GM21360 (cell line): ENCODE measurements around the gene WBP2NL.

Source experiments
- ATAC-seq: cut with Tn5 transposase; IDR thresholded peaks from one replicate; pipeline ENCODE4 v1.9.1; 2021; ENCODE audit warnings: mild to moderate bottlenecking, moderate library complexity; ENCODE audit not compliant: unreplicated experiment

Gene WBP2NL

DNA sequence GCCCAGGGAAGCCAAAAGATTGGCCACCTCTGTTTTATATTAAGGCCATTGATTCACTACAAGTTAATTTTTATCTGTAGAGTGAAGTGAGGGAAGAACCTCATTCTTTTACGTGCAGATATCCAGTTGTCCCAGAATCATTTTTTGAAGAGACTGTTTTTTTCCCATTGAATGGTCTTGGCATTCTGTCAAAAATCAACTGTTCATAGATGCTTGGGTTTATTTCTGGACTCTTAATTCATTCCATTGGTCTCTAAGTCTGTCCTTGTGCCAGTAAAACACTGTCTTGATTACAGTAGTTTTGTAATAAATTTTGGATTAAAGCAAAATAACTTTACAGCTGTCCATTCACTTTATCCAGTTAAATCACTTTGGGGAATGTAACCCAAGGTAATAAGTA, 26.8 kb downstream of the WBP2NL start:
- ATAC-seq: no peak

- ATAC-seq: no peak
Observed at GRCh38 chr22:42026705-42027104, 28.1 kb downstream of the WBP2NL start.

GRCh38 chr22:42033263-42034181, 34.9 kb downstream of the WBP2NL start:
- no peak for ATAC-seq

- ATAC-seq: no peak
Observed at GRCh38 chr22:42035256-42035655, 36.7 kb downstream of the WBP2NL start.

- ATAC-seq: no peak
Observed at GRCh38 chr22:42039271-42039670, 40.7 kb downstream of the WBP2NL start.

DNA sequence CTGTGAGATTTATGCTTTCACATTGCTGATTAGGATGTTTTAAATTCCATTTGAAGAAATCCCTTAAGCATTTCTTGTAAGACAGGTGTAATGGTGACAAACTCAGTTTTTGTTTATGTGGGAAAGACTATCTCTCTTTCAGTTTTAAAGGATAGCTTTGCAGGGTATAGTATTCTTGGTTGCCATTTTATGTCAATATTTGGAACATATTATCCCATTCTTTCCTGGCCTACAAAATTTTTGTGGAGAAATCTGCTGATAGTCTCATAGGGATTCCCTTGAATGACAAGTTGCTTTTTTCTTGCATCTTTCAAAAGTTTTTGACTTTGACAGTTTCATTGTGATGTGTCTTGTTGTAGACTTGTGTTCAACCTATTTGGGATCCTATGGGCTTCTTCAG, 43.2 kb downstream of the WBP2NL start:
- ATAC-seq: no peak

GRCh38 chr22:42050641-42051180, 52.1 kb downstream of the WBP2NL start:
- ATAC-seq: no peak

GRCh38 chr22:42052765-42053164, 54.2 kb downstream of the WBP2NL start:
- ATAC-seq: no peak

- ATAC-seq: no peak
Observed at GRCh38 chr22:42056757-42057511, 58.3 kb downstream of the WBP2NL start.

DNA sequence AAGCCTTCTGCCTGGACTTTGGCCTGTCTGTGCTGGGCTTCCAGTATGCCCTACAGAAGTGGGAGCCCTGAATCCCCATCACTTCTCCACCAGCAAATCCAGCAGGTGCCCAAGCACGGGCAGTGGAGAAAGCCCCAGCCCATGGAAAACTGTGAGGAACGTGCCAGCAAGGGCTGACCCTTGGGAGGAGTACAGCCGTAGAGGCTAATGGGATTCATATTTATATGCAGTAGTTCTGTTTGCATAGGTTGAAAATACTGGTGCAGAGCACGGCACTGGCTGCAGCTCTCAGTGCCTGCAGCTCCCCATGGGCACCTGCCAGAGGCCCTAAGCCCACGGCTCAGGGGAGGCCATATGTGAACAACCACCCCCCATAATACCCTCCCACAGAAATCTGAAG, 61.9 kb downstream of the WBP2NL start:
- no peak for ATAC-seq

GRCh38 chr22:42061041-42061440, 62.5 kb downstream of the WBP2NL start:
- no peak for ATAC-seq

DNA sequence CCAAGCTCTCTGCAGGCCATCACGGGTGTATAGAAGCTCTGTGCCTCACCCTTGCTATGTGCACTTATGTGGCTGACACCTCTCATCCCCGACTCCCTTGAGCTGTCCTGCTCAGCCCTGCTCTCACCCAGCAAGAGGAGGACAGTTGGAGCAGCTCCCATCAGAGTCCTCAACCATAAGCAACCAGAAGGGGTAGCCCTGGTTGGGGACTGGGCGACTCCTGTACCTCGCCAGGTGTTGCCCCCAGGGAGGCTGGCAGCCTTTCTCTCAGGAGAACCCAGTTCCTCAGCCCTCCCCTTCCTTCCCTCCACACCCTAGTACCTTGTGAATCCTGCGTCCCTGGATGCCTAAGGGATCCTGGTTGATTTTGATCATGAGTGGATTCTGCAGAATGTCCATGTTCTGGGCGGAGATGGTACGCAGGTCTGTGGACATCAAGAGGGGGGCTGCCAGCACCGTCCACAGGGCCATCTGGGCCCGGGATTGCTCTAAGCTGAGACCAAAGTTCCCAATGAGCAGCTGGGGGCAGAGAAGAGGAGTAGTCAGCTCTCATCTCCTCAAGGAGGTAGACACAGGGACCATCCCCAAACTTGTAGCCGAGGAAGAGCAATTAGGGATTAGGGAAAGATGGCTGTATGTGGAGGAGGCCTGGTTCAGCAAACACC, 64.0 kb downstream of the WBP2NL start:
- no peak for ATAC-seq

GRCh38 chr22:42064629-42065028, 66.0 kb downstream of the WBP2NL start:
- no peak for ATAC-seq

DNA sequence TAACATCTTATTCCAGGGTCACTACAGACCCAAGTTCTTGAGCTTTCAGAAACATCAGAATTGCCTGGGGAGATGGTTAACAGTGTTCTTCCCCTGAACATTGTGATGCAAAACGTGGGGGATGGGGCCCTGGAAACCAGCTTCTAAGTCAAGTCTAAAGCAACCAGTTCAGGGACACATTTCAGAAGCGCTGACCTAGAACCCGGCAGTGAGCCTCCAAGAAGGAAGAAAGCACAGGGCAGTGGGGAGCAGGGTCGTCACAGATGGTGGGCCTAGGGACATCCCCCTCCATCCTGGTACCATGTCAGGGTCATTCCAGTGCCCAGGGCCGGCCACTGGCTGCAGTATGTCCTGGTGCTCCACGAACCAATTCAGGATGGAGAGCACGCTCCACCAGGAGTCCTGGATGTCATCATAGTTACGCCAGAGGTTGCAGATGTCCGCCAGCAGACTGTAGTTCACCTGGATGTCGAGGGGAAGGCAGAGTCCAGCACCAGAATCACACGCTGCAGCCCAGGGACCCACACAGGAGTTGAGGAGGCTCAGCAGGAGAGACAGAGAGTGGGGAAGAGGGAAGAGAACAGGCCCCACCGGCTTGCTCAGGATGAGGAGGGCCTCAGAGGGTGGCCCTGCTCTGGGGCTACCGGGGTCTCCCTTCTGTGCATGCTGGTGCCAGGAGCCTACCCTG, 67.0 kb downstream of the WBP2NL start:
- no peak for ATAC-seq

DNA sequence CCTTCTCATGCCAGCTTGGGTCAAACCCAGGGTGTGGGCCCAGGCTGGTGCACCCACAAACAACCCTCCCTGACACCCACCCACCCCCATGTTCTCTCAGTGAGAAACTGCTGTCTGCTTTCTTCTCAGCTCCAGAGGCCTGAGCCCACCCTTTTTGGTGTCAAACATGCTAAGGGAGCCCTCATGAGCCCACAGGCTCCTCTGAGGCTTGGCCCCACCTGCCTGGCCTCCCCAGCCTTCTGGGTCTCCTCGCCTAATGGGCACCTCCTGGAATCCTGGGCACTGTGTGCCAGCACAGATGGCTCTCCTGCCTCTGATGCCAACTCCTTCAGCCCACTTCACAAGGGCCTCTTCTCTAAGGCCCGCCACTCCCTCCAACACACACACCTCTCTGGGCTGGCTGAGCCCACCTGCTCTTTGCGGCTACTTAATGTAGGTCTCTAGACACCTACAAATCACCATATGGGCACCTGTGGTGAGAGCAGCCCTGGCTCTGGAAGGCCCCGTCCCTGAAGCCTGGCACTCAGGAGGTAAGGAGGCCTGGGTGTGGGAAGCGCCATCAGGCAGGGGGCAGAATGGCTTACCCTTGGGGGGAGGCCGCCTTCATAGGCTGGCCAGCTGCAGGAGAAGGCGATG, 67.7 kb downstream of the WBP2NL start:
- ATAC-seq: no peak

GRCh38 chr22:42066937-42067336, 68.3 kb downstream of the WBP2NL start:
- ATAC-seq: no peak

DNA sequence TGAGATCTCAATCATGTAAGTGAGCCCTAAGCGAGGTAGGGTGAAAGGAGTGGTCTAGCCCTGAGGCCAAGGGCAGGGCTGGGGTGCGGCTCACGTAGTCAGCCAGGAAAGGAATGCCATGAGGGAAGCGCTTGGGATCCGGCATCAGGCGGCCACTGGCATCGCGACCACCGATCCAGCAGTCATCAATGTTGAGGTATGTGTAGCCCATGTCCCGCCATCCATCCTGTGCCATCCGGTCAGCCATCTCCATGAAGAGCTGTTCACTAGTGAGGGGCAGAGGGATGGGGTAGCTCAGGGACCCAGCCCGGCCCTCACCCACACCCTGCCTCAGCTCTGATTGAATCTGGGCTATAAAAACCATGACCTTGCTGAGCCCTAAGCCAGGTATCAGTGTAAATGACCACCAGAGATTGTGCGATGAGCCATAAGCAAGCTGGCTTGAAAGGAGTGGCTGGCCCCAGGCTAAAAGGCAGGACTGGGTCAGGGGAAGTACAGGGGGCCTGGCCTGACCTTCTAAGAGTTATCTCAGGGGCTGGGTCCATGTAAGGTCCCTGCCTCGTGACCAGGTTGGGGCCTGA, 69.2 kb downstream of the WBP2NL start:
- ATAC-seq: no peak

GRCh38 chr22:42068291-42068690, 69.7 kb downstream of the WBP2NL start:
- no peak for ATAC-seq

DNA sequence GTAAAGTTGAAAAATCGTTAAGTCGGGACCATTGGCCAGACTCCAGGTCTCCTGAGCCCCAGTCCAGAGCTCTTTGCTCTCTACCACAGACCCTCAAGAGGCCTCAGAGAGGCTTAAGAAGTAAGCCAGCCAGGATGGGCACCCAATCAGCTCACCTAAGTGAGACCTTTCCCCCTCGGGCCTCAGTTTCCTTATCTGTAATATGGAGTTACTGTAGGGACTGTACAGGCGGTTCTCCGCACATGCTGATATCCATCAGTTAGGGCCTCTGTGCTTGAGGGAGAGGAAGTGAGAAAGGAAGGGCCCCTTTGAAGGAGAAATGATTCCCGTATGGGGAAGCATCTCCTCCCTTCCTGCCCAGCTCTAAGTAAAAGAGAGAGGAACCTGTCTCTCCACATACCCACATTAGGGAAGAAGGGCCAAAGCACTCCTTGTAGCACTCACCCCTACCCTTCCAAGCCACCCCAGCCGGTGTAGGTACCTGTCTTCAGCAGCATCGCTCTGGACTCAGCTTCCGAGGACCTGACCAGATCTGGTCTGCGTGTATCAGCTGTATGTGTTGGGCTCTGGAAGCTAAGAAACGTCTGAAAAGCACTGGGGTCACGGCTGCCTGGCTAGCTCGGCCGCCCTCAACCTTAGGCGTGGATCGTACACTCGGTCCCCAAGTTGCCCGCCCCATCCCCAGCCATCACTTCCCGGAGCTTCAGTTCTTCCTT, 71.4 kb downstream of the WBP2NL start:
- peak; percentile 10 for ATAC-seq
